DMS 273 treated with DMSO at 0.1 percent for 48 hours (cell line): ENCODE measurements around the gene ADCY4.
"Not testable (repeated sequence)": the region's sequence is repeated elsewhere in the genome, so short reads cannot be mapped to it uniquely, and the experiment has no call there.

Experiments
- DNase-seq: peaks from one replicate; lab custom pipeline; 2025; lab: John Stamatoyannopoulos, UW

The ADCY4 gene

DNA sequence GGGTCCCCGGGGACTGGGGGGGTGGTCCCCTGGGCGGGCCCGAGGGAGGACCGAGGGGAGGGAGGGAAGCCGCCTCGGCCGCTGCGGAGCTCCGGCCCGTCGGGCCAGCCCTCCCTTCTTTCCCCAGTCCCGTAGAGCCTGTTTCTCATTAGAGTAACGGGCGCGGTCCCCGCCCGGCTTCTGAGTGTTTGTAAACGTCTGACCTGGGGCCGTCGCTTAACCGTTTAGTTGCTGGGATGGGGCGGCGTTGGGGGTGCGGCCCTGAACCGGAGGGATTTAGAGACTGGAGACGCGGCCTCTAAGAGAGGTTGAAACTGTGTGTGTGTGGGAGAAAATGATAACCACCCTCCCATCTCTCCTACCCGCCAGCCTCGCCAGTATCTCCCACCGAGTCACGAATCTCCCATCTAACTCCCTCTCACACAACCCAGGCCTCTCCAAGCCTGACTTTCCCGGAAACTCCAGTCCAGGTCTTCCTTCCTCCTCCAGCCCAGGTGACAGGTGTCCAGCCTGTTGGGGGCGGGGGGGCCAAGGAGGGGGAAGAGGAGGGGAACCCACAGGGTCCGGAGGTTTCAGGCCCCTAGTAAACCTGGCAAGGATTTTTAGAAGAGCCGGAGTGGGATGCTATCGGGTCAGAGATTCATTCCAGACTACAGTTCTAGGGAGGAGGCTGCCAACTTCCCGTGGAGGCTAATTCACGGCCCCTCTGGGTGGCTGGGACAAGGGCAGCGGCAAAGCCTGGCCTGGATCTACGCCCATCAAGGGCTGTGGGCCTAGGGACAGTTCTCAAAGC is 32.0 kb upstream of the ADCY4 start:
- peak; percentile 95 for DNase-seq

DNA sequence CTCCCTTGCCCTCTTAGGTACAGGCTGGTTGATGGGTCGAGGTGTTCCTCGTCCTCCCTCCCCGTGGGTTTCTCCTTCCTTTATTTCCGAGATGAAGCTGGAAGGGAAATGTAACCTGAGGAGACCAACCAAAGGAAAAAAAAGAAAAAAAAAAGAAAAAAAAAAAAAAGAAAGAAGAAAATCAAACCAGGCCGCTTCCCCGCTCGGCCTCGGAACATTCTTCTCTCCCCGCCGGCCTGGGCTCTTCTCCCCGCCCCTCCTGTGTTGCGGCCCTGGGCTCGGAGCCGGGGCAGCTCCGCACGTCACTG is 31.5 kb upstream of the ADCY4 start:
- no peak for DNase-seq

DNA sequence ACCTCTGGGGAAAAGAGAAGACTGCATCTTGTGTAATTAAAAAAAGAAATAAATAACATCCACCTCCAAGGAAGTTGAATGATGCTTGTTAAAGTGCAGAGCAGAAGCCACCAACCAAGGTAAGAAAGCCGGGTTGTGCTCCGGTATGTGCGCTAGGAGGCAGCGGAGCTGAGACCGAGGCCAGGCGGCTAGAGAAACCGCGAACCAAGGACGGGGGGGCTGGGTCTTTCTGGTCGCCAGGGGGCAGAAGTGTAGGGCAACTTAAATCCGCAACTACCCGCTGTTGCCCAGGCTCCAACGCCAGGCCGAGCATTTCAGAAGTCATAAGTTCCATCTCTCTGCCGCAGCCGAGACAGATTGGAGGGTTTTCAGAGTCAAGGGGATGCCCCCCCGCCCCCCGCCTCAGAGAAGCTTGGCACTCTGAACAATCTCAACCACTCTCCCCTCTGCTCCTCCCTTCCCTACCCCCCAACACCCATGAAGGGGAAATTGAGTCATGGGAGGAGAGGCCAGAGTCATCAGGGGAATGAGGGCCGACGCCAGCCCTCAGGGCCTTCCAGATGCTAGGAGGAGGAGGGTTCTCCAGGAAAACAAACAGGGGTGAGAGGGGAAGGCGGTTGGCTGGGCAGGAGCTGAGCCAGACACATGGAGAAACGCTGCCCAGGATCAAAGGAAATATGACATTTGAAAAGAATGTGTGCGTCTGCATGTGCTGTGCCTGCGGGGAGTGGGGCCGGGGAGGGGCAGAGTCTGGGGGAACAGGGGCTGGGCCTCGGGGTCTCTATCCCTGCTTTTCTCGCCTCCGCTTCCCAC is 30.9 kb upstream of the ADCY4 start:
- peak; percentile 56 for DNase-seq

DNA sequence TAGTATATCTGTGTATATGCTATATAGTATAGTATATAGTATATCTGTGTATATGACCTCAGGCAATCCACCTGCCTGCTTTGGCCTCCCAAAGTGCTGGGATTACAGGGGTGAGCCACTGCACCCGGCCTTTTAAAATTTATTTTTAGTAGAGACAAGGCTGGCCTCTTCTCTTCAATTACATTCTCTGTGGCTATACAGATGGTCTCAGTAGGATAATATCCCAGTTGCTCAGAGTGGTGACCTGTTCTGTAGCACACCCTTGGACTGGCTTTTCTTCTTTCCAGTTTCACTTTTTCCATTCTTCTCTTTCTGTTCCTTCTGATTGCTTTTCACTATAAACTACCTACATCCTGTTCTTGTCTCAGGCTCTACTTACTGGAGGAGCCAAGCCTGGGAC is 30.0 kb upstream of the ADCY4 start:
- no peak for DNase-seq

DNA sequence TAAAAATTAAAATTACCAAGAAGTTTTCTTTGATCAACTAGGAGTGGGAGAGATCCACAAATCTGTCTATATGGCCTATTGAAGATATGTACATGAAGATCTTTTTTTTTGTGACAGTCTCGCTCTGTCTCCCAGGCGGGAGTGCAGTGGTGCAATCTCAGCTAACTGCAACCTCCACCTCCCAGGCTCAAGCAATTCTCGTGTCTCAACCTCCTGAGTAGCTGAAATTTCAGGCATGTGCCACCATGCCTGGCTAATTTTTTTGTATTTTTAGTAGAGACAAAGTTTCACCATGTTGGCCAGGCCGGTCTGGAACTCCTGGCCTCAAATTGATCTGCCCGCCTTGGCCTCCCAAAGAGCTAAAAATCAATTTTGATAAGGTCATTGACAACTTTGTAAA is 28.5 kb upstream of the ADCY4 start:
- no peak for DNase-seq

DNA sequence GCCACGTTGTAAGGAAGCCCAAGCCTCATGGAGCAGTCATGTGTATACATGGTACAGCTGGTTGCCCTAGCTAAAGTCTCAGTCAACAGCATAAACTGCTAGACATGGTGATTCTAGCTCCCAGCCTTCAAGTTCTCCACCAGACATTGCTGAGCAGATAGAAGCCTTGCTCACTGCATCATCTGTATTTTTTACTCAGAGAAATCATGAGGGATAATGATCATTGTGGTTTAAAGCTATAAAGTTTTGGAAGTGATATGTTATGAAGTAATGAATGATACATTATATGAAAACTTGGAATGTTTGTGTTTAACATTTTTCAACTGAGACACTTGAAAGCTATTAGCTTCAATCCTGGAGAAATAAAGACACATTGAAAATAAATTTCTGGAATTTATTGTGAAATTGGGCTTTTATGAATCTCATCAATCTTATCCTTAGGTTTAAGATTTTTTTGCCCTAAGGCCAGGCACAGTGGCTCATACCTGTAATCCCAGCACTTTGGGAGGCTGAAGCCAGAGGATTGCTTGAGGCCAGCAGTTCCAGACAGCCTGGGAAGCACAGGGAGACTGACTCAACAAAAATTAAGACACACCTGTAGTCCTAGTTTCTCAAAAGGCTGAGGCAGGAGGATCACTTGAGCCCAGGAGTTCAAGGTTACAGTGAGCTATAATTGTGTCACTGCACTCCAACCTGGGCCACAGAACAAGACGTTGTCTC is 27.5 kb upstream of the ADCY4 start:
- no peak for DNase-seq

DNA sequence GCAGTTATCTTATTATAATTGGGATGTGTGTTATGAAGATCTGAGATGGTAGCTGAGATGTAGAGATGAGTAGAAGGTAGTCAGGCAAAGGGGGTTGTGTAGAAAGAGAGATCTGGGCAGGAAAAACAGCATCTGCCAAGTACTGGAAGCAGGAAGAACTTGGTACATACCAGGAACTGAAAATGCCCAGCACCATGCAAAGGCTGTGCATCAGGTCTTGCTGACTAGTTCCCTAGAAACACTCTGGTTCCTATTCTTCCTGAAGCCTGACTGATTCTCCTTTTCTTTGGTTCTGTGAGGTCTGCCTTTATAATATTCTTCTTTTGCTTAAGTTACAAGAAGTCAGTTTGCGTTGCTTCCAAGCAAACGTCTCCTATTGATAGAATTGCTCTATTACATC is 26.5 kb upstream of the ADCY4 start:
- no peak for DNase-seq

DNA sequence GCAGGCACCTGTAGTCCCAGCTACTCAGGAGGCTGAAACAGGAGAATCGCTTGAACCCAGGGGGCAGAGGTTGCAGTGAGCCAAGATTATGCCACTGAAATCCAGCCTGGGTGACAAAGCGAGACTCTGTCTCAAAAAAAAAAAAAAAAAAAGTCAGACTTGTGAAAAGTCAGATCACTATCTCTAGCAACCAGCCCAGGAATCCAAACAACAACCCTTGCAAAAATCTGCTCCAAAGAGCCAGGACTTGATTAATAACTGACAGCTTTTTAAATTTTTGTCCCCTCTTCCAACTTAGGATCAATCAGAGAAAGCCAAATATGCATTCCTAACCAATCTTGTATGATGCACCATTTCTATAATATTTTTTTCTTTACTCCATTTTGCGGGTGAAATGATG is 25.4 kb upstream of the ADCY4 start:
- no peak for DNase-seq

DNA sequence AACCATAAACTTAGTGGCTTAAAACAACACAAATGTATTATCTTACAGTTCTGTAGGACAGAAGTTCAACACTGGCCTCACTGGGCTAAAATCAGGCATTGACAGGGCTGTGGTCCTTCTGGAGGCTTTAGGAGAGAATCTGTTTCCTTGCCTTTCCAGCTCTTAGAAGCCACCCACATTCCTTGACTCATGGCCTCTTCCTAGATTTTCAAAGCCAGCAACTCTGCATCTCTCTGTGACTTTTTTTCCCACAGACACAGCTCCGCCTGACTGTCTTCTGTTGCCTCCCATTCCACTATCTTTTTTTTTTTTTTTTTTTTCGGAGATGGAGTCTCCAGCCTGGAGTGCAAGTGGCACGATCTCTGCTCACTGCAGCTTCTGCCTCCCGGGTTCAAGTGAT is 21.3 kb upstream of the ADCY4 start:
- DNase-seq, result no peak

DNA sequence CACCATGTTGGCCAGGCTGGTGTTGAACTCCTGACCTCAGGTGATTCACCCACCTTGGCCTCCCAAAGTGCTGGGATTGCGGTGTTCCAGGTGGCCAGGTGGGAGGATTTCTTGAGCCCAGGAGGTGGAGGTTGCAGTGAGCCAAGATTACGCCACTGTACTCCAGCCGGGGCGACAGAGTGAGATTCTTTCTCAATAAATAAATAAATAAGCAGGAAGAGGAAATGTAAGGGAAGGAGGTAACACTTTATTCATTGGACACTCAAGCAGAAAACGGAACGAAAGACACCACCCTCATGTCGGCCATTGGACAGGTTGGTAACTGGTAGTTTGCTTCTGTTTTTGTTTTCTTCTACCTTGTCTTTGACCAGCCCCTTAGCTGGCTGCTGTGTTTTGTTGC is 20.1 kb upstream of the ADCY4 start:
- DNase-seq, result no peak

DNA sequence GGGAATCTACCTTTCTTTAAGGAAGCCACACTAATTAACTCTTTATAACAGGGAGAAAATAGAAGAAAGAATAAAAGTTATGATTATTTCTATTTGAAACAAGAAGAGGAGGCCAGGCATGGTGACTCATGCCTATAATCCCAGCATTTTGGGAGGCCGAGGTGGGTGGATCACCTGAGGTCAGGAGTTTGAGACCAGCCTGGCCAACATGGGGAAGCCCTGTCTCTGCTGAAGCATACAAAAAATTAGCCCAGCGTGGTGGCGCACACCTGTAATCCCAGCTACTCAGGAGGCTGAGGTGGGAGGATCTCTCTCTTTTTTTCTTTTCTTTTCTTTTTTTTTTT is 19.6 kb upstream of the ADCY4 start:
- not testable (repeated sequence) for DNase-seq

DNA sequence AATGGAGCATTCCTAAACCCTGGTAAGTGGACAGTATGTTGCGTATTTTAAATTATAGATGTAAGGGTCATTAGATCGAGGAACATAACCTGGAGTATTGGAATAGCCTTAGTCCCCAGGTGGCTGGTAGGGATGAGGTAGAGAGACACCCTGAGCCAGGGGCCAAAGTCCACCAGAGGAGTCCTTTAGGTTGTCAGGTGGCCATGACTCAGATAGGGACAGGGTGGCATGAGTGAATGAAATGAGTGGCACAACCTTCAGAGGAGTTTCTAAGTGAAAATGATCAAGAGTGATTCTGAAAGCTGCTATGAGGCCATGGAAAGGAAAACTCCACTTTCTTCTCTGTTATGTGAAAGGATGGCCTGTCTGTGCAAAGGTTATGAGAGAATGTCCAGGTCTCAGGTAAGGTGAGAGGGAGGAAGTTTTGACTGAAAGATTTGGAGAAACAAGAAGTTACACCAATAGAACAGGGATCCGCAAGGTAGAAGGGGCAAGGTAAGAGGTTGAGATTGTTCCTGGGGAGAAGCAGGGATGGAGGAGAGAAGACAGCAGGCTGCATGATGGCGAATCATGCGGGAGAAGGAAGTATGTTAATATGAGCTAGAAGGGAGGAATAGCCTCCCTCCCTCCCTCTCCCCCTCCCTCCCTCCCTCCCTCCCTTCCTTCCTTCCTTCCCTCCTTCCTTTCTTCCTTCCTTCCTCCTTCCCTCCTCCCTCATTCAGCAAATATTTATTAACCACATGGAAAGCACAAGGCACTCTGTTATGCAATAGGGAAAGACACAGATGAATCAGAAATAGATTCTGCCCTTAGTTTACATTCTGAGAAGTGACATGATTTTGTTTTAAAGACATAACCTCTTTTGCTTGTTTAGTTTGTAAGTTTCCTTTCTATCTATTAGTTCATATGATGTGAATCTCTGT is 18.9 kb upstream of the ADCY4 start:
- no peak for DNase-seq

DNA sequence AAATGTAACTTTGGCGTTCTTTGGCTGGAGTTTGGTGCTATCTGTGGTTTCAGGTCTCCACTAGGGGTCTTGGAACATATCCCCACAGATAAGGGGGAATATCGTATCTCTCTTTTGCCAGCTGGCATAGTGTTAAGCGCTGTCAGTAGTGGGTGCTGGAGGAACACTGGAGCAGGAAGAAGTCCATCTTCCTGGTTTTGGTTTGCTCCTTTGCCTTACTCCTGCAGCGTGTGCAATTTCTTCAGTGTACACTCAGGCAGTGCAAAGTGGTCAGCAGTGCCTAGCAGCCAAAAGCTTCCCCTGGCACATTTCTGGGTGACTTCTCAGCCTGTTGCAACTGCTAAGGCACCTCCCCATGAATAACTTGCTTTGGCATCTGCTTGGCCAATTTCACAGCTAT is 16.6 kb upstream of the ADCY4 start:
- DNase-seq, result no peak

DNA sequence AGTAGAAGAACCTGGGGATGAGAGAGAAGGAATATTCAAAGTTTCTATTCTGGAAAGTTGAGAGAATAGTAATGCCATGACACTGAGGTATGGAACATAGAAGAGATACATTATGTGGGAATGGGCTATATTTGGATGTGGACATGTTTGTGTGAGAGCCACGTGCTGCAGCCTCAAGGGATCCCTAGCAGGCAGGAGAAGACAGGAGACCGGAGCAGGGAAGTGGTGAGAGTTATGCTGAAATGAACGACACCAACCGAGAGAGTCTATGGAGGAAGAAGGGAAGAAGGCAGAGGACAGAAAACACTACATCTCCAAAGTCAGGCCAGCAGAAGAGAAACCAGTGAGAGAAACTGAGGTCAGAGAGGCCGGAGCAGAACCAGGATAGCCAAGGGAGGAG is 14.9 kb upstream of the ADCY4 start:
- DNase-seq, result no peak

DNA sequence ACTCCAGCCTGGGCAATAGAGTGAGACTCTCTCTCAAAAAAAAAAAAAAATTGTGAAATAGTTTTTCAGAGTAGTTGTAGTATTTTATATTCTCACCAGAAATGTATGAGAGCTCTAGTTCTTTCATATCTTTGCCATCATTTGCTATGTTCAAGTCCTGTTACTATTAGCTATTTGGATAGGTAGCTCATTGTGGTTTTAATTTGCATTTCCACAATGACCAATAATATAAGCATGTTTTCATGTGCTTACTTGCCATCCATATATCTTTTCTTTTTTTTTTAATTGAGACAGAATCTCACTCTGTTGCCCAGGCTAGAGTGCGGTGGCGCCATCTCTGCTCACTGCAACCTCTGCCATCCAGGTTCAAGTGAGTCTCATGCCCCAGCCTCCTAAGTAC is 13.3 kb upstream of the ADCY4 start:
- DNase-seq, result no peak

DNA sequence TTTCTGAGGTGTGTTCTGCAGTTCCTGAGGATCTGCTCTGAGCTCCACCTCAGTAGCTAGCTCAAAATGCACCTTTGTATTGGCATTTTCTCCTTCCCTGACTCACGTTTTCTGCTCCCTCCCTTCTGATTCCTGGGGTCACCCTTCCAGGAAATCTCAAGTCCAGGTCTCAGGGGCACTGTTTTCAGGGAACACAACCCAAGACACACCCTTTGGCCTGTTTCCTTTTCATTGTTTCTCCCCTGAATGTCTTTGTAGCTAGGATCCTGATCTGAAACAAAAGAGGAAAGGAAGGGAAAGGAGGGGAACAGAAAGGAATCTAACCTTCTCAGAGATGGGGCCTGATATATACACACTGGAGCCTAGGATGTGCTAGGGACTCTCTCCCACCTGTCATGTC is 12.3 kb upstream of the ADCY4 start:
- DNase-seq, result no peak

DNA sequence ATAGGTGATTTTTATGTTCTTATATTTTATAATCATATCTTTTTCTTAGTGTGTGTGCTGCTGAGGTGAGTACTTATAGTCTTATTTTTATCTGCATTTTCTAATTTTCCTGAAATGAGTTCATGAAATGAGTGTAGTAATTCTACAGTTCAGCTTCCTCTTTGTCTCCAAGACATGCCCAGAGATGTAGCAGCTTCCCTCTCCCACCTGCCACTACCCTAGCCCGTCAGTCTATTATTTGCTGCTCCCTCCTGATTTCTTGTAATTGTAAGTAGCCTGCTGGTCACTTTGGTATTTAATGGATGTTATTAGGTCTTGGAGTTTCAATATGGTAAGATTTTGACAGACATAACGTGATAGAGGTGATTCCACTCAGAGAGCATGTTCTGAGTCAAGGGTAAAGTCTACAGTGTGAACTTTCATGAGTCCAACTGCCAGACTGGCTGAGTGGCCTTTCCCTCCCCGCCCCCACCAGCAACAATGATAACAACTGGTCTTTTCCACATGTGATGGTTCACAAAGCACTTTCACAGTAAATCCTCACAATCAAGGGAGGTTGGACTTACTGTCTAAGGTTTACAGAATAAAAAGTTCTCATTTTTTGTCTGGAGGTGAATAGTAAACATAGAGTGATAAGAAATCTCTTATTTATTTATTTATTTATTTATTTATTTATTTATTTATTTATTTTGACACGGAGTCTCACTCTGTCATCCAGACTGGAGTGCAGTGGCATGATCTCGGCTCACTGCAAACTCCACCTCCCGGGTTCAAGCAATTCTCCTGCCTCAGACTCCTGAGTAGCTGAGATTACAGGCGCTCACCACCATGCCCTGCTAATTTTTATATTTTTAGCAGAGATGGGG is 9.2 kb upstream of the ADCY4 start:
- no peak for DNase-seq

DNA sequence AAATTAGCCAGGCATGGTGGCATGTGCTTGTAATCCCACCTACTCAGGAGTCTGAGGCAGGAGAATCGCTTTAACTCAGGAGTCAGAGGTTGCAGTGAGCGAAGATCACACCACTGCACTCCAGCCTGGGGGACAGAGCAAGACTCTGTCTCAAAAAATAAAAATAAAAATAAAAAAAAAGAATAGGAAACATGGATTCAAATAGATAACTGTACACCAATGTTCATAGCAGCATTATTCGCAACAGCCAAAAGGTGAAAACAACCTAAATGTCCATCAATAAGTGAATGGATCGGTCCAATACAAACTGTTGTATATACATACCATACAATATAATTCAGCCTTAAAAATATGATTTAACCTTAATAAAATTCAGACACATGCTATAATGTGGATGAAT is 8.0 kb upstream of the ADCY4 start:
- DNase-seq, result no peak

DNA sequence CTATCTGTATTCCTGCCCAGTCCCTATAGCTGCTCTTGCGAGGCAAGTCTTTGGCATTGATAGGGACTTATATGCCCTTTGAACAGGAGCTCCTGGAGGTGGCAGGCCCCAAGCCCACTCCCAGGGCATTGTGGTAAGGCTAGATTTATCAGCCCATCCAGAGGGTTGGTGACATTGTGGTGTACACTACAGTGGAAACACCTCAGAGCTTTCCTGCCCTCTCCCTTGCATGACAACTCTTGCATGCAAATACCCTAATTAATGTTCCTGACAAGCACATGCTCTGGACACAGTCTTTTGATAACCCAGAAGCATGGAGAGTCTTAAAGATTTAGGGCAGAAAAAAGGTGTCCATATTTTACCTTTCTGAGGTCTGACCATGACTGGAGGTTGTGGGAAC is 5.7 kb upstream of the ADCY4 start:
- DNase-seq, result no peak

DNA sequence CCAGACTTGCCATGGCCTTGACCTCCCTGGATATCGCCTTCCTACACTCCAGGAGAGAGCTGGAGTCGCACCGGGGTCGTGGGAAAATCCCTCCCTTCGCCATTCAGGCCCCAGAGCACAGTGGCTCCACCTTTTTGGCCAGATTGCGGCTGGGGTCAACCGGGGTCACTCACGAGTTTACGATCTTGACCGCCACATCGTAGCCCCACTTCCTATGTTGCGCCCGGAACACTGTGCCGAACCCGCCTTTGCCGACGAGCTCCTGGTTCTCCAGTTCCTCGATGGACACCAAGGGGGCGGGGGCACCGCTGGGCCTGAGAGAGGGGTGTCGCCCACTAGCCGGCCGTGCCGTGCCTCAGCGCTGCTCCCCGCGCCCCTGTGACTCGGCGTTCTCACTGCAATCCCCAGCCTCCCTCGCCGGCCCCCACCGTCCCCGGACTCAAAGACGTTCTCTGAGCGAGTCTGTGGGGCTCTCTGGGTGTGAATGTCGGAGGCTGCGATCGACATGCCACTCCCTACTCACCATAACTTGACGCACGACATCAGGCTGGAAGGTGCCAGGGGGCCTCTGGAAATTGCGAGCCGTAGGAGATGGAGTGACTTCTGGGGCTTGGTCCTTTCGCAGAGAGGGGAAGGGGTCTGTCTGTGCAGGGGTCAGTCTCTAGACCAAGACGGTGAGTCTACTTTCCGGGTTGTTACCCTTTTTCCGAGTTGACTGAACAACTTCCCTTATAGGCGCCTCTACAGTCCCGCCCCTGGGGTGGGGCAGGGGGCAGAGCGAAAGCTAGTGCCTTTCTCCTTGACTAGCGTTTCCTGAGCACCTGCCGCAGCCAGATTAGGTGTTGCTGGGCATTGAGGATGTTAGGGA is 4.6 kb upstream of the ADCY4 start, which contains the start of gene RIPK3:
TSS of gene RIPK3 (minus strand) at position 708 of the 868 bp plus-strand sequence. CDS start at position 543, 165 bp downstream.
- no peak for DNase-seq
